NCI-H1417 treated with DMSO at 0.1 percent for 48 hours (cell line): ENCODE data around the gene COL7A1.
A peak's percentile ranks its signal among the peaks of the same experiment; 100 is the strongest.

Experiments used
- DNase-seq: peaks from one replicate; lab custom pipeline; 2025; lab: John Stamatoyannopoulos, UW

Gene COL7A1

GRCh38 chr3:48595075-48595525, at the start of gene COL7A1:
TSS of gene COL7A1 (minus strand) at chr3:48595329. CDS start at chr3:48595159, 170 bp downstream.
- DNase-seq: no peak

GRCh38 chr3:48642605-48643004, 47.5 kb upstream of the COL7A1 start:
- DNase-seq: no peak

- no peak for DNase-seq
These were observed 46.3 kb upstream of the COL7A1 start for GRCh38 chr3:48641396-48641795.

- DNase-seq: no peak
These were observed 44.9 kb upstream of the COL7A1 start for GRCh38 chr3:48639944-48640606.

- no peak for DNase-seq
These were observed 42.2 kb upstream of the COL7A1 start for GRCh38 chr3:48637305-48637704.

GRCh38 chr3:48636149-48636655, 41.1 kb upstream of the COL7A1 start:
- no peak for DNase-seq

- peak; percentile 57 for DNase-seq
These were observed 40.3 kb upstream of the COL7A1 start, which contains the start of gene SLC26A6 for GRCh38 chr3:48635222-48636021. TSS of gene SLC26A6 (minus strand) at chr3:48635461. CDS start at chr3:48635393, 68 bp downstream.

GRCh38 chr3:48634661-48635221, 39.6 kb upstream of the COL7A1 start:
- DNase-seq: no peak

- no peak for DNase-seq
These were observed 38.6 kb upstream of the COL7A1 start for GRCh38 chr3:48633743-48634142.

- no peak for DNase-seq
These were observed 38.1 kb upstream of the COL7A1 start for GRCh38 chr3:48633256-48633655.

- no peak for DNase-seq
These were observed 36.7 kb upstream of the COL7A1 start for GRCh38 chr3:48631516-48632448.

GRCh38 chr3:48630833-48631232, 35.7 kb upstream of the COL7A1 start:
- no peak for DNase-seq

GRCh38 chr3:48630407-48630806, 35.3 kb upstream of the COL7A1 start:
- no peak for DNase-seq

GRCh38 chr3:48629894-48630293, 34.8 kb upstream of the COL7A1 start:
- DNase-seq: no peak

- DNase-seq: no peak
These were observed 33.3 kb upstream of the COL7A1 start for GRCh38 chr3:48628277-48629017.

GRCh38 chr3:48625600-48625999, 30.5 kb upstream of the COL7A1 start:
- DNase-seq: no peak

- no peak for DNase-seq
These were observed 29.6 kb upstream of the COL7A1 start for GRCh38 chr3:48624767-48625166.

GRCh38 chr3:48623851-48624547, 28.9 kb upstream of the COL7A1 start:
- peak; percentile 30 for DNase-seq

- DNase-seq: no peak
These were observed 26.3 kb upstream of the COL7A1 start, which contains the start of gene TMEM89 for GRCh38 chr3:48621461-48621869. TSS of gene TMEM89 (minus strand) at chr3:48621769. CDS start at chr3:48621756, 13 bp downstream.
